A673 (cell line): ENCODE data around the gene PCDHGB6.
"Not testable (repeated sequence)": the region's sequence is repeated elsewhere in the genome, so short reads cannot be mapped to it uniquely, and the experiment has no call there.

Source experiments
- EZH2 ChIP-seq: fragments of 200-600 bp; sonication (generic); IDR thresholded peaks from 2 replicates; pipeline ENCODE4 v1.6.1; 2017; ENCODE audit warnings: borderline replicate concordance, low read depth, mild to moderate bottlenecking, mixed read lengths, antibody characterized with exemption, low read length; ENCODE audit not compliant: poor library complexity, severe bottlenecking
- TF ChIP-seq, protein P1 (sequence below): fragments of 300-800, 200-600 bp; sonication (generic); conservative IDR thresholded peaks from 2 replicates; pipeline ENCODE4 v1.5.1; 2017; ENCODE audit warnings: low read depth, mild to moderate bottlenecking, antibody characterized with exemption, low read length, moderate library complexity, mixed read lengths

DNA sequence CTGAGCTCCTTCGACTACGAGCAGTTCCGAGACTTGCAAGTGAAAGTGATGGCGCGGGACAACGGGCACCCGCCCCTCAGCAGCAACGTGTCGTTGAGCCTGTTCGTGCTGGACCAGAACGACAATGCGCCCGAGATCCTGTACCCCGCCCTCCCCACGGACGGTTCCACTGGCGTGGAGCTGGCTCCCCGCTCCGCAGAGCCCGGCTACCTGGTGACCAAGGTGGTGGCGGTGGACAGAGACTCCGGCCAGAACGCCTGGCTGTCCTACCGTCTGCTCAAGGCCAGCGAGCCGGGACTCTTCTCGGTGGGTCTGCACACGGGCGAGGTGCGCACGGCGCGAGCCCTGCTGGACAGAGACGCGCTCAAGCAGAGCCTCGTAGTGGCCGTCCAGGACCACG lies 24.5 kb downstream of the PCDHGB6 start:
- TF ChIP-seq, protein P1, sequence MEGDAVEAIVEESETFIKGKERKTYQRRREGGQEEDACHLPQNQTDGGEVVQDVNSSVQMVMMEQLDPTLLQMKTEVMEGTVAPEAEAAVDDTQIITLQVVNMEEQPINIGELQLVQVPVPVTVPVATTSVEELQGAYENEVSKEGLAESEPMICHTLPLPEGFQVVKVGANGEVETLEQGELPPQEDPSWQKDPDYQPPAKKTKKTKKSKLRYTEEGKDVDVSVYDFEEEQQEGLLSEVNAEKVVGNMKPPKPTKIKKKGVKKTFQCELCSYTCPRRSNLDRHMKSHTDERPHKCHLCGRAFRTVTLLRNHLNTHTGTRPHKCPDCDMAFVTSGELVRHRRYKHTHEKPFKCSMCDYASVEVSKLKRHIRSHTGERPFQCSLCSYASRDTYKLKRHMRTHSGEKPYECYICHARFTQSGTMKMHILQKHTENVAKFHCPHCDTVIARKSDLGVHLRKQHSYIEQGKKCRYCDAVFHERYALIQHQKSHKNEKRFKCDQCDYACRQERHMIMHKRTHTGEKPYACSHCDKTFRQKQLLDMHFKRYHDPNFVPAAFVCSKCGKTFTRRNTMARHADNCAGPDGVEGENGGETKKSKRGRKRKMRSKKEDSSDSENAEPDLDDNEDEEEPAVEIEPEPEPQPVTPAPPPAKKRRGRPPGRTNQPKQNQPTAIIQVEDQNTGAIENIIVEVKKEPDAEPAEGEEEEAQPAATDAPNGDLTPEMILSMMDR = not testable (repeated sequence)
- TF ChIP-seq EZH2 = not testable (repeated sequence)
